ENCODE results near the gene C1QTNF3.
"Not testable (repeated sequence)": the region's sequence is repeated elsewhere in the genome, so short reads cannot be mapped to it uniquely, and the experiment has no call there.

Gene C1QTNF3

GRCh38 chr5:34017254-34017653, 25.8 kb downstream of the C1QTNF3 start:
- DNase-seq, result no peak

- no peak for DNase-seq
Measured at GRCh38 chr5:34016750-34017149, 26.3 kb downstream of the C1QTNF3 start.

GRCh38 chr5:34016222-34016621, 26.8 kb downstream of the C1QTNF3 start:
- DNase-seq, result no peak

GRCh38 chr5:34015120-34015822, 27.7 kb downstream of the C1QTNF3 start:
- no peak for DNase-seq

GRCh38 chr5:34014626-34015025, 28.4 kb downstream of the C1QTNF3 start:
- no peak for DNase-seq

GRCh38 chr5:34013547-34013946, 29.5 kb downstream of the C1QTNF3 start:
- DNase-seq, result no peak

GRCh38 chr5:34012791-34013190, 30.2 kb downstream of the C1QTNF3 start:
- peak; percentile 93 for DNase-seq

GRCh38 chr5:34011536-34011935, 31.5 kb downstream of the C1QTNF3 start:
- DNase-seq, result peak; percentile 71

GRCh38 chr5:34010146-34010545, 32.9 kb downstream of the C1QTNF3 start:
- DNase-seq, result not testable (repeated sequence)

- no peak for DNase-seq
Measured at GRCh38 chr5:34009610-34010009, 33.4 kb downstream of the C1QTNF3 start.

GRCh38 chr5:34008802-34009201, 34.2 kb downstream of the C1QTNF3 start:
- DNase-seq, result no peak

GRCh38 chr5:34007621-34008600, 35.1 kb downstream of the C1QTNF3 start, which contains the start of gene AMACR:
AMACR (minus strand) TSS chr5:34008050; CDS start chr5:34008019, 31 bp downstream.
- DNase-seq, result peak; percentile 88

- DNase-seq, result no peak
Measured at GRCh38 chr5:34007201-34007620, 35.8 kb downstream of the C1QTNF3 start.

- DNase-seq, result no peak
Measured at GRCh38 chr5:34005681-34006080, 37.3 kb downstream of the C1QTNF3 start.

GRCh38 chr5:34005211-34005610, 37.8 kb downstream of the C1QTNF3 start:
- DNase-seq, result no peak

- no peak for DNase-seq
Measured at GRCh38 chr5:34003941-34004340, 39.1 kb downstream of the C1QTNF3 start.

GRCh38 chr5:34002629-34003328, 40.2 kb downstream of the C1QTNF3 start:
- no peak for DNase-seq

- no peak for DNase-seq
Measured at GRCh38 chr5:34001241-34001841, 41.7 kb downstream of the C1QTNF3 start.

GRCh38 chr5:33999978-34000377, 43.0 kb downstream of the C1QTNF3 start:
- DNase-seq, result no peak

- peak; percentile 93 for DNase-seq
Measured at GRCh38 chr5:33997331-33997983, 45.6 kb downstream of the C1QTNF3 start.

- DNase-seq, result no peak
Measured at GRCh38 chr5:33995865-33996264, 47.1 kb downstream of the C1QTNF3 start.

GRCh38 chr5:33994845-33995244, 48.2 kb downstream of the C1QTNF3 start:
- no peak for DNase-seq
